CD4-positive, alpha-beta T cell treated with Interleukin-15 for 4 hours (primary cell): ENCODE results near the gene NR2F2.

Source experiments
- DNase-seq: peaks from one replicate; pipeline ENCODE4 v3.0.0-alpha.2; 2020; ENCODE audit warnings: low spot score

NR2F2 gene

DNA sequence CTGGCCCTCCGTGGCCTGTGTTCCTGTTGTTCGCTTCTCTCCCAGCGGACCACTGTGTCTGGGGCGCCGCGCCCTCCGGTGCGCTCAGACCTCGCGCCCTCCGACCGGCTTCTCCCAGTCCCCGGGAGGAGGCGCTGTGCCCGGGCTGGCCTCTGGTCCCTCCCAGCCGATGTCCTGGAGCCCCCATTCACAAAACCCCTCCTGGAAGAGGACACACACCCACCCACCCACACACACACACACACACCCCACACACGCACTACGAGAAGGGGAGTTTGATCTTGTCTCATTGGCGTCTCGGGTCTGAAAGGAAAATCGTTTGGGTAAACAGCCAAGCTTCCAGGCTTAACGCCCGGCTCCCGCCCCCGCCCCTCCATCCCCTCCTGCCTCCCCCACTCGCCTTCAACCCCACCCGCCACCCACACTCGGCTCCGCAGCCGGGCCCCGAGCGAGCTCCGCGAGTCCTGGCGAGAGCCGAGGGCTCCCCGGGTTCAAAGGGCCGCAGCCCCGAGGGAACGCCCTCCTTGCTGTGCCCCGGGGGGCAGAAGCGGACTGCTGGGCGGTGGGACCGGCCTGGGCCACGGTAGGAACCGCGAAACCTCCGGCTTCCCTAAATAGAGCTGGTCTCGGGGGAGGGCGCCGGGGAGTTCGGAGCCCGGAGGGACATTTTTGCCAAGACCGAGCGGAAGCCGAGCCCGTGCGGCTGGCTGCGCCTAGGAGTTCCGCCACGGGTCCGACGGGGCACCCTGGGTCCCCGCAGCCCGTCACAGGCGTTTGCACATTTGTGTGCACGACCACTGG is 23.6 kb downstream of the NR2F2 start:
- no peak for DNase-seq

GRCh38 chr15:96354731-96355567 is 24.4 kb downstream of the NR2F2 start:
- DNase-seq, result no peak

DNA sequence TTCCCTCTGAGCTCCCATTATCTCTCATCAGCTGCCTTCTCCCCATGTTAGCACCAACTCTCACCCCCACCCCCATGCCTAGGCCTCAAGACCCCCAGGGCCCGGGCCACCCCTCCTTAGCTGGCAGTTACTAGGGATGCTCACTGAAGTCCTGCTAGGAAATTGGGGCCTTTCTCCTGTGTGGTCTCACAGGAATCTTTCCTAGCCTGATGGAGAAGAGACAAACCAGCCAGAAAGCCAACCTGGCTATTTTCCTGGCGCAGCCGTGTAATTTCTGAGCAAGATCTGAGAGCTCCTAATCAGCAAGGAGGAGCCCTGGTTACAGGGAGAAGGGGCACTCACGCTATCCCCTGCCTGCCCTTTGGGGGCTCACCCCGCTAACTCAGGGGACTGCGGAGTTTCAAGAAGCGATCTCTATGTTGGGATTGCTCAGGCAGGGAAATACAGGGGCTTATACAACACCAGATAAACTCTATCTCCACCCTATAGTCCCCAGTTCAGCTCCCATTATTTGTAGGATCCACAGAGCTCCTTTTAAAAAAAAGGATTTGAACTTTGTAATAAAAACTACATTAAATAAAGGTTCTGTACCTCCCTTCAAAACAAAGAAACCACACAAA is 25.2 kb downstream of the NR2F2 start:
- no peak for DNase-seq

- peak; percentile 45 for DNase-seq
These were observed 26.3 kb downstream of the NR2F2 start for GRCh38 chr15:96356494-96357455.

GRCh38 chr15:96358001-96358801 is 27.7 kb downstream of the NR2F2 start:
- DNase-seq, result no peak

DNA sequence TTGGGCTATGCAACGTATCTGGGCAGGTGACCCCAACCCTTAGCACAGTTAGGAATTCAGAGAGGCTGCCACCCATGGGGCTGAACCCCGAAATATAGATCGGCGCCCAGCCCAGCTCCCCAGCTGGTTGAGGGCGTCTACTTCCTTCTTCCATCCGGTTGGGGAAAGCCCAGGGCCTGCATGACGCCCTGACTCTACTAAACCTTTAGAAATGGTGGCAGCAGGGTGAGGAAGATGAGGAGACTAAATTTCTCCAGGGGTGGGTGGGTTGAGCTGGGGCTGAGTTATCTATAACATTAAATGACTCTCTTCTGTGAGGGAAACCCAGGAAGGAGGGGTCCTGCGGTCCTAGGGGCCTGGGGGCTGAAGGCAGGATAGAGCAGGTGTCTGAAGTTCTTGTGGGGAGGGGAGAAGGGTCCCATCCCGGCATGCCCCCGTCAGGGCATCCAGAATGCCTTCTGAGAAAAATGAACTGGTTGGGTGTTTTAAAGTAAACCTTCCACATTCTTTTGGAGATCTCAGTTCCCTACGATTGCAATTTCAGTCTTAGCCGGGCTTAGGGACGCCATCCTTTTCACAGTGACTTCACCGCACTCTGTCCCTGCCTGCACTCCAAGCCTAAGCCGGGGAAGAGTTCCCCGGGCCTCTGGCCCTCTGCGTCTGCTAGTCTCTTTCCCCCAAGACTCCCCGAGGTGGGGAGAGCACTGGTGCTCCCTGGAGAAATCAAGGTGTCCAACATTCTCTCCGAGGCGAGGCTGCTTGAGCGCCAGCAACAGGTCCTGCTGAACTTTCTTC is 28.5 kb downstream of the NR2F2 start:
- no peak for DNase-seq

- no peak for DNase-seq
These were observed 29.4 kb downstream of the NR2F2 start for GRCh38 chr15:96359616-96360521.

DNA sequence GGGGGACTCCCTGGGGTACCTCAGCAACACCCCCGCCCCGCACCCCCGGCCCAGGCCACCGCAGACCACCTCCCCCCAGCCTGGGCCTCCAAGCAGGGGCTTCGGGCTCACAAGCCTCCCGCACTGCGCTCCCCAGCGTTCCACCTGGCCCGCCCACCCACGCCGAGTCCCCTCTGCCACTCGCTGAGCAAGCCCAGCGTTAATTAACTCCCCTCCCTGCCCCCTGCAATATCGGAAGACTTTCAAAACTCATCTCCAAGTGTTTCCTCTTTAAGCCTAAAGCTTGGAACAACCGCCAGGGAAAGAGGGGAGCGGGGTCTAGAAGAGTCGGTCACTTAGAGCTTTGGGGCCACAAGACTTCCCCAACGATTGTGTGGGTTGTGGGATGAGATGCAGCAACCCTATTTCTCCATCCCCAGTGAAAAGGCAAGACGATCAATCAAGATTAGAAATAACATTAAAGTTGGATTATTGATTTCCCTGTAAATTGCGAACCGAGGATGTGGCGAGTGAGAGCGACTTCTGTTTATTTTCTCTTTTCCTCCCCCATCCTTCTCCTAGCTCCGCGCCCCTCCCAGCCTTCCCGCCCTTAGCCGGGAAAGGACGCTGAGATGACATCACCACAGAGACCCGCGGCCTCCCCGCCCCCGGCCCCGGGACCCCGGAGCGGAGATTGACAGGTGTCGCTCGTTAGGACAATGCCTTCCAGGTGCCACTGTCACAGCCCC is 30.2 kb downstream of the NR2F2 start:
- no peak for DNase-seq

DNA sequence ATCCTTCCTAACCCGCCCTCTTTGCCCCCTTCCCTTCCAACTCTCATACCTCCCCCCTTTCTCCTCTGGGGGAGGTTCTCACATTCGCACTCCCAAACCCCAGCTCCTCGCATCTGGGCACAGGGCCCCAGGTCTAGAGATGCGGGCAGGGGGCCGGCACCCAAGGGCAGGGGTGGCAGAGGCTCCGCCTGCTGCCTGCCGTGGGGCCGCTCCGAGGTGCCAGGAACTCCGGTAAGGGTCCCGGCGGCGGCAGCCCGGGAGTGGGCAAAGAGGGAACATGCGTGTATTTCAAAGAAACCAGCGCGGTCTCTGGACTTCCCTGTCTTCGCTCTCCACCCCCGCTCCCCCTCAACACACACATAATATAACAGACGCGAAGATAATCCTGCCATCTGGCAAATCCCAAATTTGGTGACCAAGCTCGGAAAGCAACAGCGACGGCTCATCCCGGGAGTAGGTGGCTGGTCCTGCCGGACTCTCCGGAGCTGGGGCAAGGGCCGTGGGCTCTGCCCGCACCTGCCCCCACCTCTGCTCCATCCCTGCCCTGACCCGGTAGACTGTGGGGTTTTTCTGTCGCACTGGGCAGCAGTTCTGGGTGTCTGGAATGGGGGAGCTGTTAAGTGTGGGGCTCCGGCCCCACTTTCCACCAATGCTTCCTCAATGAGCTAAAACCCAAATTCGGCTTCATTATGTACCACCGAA is 31.0 kb downstream of the NR2F2 start:
- no peak for DNase-seq

DNA sequence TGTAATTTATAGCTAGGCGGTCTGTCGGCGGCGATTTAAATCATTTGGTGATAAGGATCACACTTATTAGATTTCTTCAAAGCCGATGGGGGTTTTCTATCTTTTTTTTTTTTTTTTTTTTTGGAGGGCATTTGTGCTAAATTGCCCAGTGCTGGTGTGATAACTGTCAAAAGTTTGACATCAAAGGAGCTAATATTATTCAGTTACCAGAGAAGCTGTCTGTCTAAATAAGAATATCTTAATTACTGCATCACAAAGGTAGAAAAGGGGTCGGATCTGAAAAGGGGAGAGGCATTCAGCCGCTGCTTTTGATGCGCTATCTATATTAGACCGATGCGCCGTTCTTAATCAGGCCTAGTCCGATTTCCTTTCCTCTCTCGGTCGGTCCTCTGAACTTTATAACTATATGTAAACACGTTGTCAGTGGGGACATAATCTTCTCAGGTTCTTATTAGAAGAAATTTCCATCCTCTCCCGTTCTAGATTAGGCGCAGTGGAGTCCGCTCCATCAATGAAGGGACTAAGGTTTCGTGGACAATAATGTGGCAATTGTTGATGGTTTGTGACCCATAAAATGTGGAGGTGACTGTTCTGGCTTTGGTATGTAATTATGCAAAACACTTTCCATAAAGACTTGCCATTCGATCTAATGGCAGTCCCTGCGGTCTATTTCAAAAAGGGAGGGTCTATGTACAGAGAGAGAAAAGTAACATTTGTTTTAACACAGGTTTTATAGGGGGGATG is 31.7 kb downstream of the NR2F2 start:
- no peak for DNase-seq

DNA sequence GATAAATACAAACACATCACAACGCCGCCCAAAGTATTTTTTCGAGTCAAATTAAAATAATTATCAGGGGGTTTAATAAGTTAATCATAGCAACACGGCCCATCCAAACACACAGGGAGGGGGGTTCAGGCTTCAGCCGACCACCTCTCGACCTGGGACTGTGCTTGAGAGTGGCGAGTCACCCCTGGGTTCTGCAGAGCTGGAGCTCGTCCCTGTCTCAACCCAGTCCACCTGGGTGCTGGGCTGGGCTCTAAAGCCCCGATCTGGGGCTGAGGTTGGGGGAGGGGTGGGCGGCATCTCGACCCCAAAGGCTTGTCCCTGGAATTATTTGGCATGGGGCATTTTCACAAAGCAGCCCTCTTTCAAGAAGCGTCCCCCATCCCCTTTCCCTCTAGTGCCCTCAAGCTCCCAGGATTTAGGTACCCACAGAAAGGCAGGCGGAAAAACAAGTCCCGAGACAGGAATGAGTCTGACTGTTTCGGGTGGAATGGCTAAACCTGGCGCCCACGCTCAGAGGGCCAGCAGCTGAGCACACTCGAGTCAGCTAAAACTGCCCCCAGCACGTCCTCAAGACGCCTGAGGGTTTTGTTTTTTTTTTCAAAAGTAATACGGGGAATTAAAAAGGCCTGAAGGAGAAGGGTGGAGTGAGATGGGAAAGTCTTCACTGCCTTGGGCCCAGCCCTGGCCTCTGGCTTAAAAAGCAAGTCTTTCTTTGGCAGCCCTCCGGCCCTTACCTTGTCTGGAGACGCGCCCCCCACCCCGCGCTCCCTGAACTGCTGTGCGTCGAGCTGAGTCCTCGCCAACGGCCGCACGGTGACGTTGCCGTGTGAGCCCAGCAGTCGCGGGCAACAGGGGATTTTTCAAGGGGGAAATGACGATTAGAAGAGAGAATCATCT is 32.5 kb downstream of the NR2F2 start:
- no peak for DNase-seq

GRCh38 chr15:96363707-96364106 is 33.2 kb downstream of the NR2F2 start:
- DNase-seq, result no peak

DNA sequence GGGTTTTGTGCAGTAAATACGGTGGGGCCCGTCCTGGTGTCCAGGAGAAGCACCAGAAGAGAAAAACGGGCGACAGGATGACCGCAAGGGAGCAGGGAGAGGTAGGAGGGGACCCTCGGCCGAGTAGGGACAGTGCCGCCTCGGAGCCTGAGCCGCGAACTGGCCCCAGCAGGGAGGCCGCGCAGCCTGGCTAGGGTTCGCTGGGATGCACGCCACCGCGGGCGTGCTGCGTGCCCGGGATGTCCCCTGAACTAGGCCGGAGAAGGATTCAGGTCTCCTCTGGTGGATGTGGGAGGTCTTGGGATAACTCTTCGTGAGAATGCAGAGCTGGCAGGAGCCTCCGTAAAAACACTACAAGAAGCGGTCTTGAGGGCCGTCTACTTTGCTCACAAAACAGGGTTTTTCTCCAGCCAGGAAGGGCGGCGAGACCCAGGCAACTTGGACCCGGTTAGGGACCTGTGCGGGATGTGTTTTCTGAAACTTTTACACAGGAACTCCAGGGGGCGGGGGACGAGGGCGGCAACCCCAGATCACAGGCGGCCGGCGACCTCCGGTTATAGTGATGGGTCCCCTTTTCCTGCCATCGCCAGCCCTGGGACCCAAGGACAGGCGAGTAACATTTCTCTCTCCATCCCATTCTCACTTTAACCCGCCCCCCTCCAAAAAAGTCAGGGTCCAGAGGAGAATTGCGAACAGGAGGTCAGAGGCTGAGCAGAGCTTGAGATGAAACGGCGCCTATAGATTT is 35.5 kb downstream of the NR2F2 start:
- no peak for DNase-seq

GRCh38 chr15:96366526-96366877 is 36.0 kb downstream of the NR2F2 start:
- DNase-seq, result no peak
